Coronary artery (tissue), 2 donors: ENCODE results near the gene ZNF827.
"Not testable (repeated sequence)": the region's sequence is repeated elsewhere in the genome, so short reads cannot be mapped to it uniquely, and the experiment has no call there.

ENCODE experiments used
- DNase-seq: peaks from one replicate; pipeline ENCODE4 v3.0.0-alpha.2; 2017; ENCODE audit warnings: low spot score
- H3K27ac ChIP-seq, 2 donors: fragments of 200-600 bp; sonication (generic); one replicate each; pipeline ENCODE4 v1.5.1; 2016 to 2019
- H3K4me3 ChIP-seq: fragments of 200-600 bp; sonication (generic); 2 replicates; pipeline ENCODE4 v1.5.1; 2016; ENCODE audit warnings: mild to moderate bottlenecking, moderate library complexity
- TF ChIP-seq, protein P1 (sequence below): fragments of 200-600 bp; sonication (generic); IDR thresholded peaks from one replicate; pipeline ENCODE4 v1.5.1; 2019; ENCODE audit warnings: antibody characterized with exemption

The ZNF827 gene

DNA sequence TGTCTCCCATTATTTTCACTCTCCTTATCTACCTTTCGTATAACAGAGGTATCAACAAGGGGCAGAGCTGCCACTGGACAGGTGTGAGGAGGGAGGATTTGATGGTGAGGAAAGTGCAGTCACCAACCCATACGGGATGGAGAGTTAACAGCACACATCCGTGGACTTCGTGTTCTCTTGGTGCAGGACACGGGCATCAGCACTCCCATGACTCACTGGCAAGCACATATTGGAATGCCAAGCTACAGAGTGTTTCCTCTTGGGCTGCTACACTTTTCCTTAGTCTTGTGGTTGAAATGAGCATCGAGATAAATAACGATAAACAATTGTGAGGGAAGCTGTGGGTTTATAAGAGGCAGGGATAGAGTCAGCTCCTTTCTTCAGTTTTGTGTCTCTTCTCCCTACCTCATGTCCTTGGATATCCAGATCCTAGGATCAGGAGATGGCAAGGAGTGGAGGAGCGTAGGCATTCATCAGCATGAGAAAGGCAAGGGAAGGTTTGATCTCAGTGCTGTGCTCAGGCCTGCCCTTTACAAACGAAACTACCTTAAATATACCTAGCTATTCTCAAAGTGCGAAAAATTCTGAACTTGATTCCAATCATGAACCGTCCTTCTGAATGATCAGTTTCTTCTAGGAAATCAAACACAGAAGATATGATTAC, 96.3 kb downstream of the ZNF827 start:
- H3K27ac ChIP-seq, result no peak overlapping the region
- TF ChIP-seq, protein P1, sequence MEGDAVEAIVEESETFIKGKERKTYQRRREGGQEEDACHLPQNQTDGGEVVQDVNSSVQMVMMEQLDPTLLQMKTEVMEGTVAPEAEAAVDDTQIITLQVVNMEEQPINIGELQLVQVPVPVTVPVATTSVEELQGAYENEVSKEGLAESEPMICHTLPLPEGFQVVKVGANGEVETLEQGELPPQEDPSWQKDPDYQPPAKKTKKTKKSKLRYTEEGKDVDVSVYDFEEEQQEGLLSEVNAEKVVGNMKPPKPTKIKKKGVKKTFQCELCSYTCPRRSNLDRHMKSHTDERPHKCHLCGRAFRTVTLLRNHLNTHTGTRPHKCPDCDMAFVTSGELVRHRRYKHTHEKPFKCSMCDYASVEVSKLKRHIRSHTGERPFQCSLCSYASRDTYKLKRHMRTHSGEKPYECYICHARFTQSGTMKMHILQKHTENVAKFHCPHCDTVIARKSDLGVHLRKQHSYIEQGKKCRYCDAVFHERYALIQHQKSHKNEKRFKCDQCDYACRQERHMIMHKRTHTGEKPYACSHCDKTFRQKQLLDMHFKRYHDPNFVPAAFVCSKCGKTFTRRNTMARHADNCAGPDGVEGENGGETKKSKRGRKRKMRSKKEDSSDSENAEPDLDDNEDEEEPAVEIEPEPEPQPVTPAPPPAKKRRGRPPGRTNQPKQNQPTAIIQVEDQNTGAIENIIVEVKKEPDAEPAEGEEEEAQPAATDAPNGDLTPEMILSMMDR, result no peak
- no peak overlapping the region for H3K4me3 ChIP-seq
- DNase-seq, result no peak

DNA sequence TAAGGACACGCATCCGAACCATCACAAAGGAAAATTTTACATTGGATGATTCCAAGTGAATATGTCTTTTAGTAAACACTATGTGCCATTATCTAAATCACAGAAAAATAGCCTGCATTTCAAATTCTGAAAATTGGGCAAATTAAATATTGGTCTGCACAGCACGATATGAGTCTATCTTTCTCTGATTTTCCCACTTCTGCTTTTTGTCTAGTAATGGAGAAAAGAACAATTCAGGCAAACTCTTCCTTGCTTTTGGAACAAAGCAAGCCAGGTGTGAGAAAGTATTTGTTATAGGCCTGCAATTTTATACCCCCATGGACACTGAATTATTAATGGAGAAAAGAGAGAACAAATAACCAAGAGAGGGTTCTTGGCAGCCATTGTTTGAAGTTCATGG, 97.8 kb downstream of the ZNF827 start:
- no peak for DNase-seq
- Histone ChIP-seq H3K4me3 (no peak overlapping the region), H3K27ac (no peak overlapping the region)
- TF ChIP-seq, protein P1, result no peak

DNA sequence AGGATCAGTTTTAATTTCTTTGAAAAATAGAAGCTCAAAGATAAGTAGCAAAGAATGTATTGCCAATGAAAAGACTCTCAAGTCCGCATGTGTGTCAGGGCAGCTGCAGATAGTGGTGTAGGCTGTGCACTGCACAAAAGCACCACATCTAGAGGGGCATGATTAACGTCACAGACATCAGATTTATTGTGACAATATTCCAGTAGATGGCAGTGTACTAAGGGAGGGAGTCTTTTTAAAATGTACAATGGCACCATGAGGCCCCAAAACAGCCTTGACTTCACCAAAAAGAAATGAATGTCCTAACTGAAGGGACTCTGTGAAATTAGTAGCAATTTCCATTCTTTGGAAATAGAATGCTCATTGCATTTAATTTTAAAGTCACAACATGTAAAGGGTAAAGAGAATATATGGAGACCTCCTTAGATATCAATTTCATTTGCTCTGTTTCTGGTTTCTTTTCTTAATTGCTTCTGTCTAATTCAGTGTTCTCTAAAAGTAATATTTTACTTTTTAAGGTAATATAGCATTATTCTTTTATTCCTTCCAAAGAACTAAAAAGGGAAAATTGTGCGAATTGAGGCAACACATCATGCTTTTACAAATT, 98.4 kb downstream of the ZNF827 start:
- DNase-seq, result no peak
- Histone ChIP-seq H3K4me3 (no peak overlapping the region), H3K27ac (no peak overlapping the region)
- TF ChIP-seq, protein P1, result peak; percentile 52

DNA sequence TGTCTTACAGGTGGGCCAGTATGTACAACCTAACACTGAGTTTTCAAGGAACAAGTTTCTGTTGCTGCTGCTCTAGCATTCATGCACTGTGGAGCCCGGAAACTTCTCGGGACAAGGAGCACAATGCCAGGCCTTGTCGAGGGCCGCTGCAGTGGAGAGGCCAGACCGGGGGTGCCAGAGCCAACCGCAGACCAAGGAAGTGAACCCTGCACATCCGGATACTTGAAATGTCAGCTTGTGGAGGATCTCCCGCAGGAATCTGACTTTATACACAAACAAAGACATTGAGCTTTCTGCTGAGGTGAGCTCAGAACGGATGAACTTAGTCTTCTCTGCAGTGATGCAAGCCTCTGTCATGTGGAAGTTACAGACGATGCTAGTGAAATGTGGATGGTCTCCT, 99.5 kb downstream of the ZNF827 start:
- TF ChIP-seq, protein P1, result no peak
- no peak for DNase-seq
- Histone ChIP-seq H3K4me3 (no peak overlapping the region), H3K27ac (no peak overlapping the region)

DNA sequence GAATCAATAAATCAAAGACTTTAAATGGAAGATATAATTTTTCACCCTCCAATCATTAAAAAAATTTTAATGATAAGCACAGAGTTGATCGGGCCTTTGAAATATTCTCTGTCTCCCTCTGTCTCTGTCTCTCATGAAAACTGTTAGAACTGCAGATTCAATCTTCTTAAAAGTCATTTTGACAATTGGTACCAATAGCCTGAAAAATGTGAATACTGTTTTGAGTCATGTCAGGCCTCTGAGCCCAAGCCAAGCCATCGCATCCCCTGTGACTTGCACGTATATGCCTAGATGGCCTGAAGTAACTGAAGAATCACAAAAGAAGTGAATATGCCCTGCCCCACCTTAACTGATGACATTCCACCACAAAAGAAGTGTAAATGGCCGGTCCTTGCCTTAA, 106.2 kb downstream of the ZNF827 start:
- H3K27ac ChIP-seq, DNase-seq, H3K4me3 ChIP-seq: not testable (repeated sequence)

DNA sequence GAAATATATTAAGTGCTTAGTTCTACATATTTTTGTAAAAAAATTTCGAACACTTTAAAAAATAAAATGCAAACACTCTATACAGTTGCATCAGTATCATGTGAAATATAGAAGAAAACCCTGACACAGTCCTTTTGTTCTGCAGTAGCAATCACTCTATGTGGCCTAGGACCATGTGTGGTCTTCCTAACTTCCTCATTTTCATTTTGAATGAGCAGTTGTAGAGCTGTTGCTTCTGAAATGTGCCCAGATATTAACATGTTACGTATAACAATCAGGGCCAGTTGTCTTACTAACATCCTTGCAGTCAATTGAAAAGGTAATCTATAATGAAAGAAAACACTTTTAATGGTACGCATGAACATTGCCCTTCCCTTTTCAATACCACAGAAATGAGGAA, 107.9 kb downstream of the ZNF827 start:
- H3K27ac ChIP-seq, result no peak overlapping the region
- TF ChIP-seq, protein P1, result no peak
- H3K4me3 ChIP-seq, result no peak overlapping the region
- no peak for DNase-seq

DNA sequence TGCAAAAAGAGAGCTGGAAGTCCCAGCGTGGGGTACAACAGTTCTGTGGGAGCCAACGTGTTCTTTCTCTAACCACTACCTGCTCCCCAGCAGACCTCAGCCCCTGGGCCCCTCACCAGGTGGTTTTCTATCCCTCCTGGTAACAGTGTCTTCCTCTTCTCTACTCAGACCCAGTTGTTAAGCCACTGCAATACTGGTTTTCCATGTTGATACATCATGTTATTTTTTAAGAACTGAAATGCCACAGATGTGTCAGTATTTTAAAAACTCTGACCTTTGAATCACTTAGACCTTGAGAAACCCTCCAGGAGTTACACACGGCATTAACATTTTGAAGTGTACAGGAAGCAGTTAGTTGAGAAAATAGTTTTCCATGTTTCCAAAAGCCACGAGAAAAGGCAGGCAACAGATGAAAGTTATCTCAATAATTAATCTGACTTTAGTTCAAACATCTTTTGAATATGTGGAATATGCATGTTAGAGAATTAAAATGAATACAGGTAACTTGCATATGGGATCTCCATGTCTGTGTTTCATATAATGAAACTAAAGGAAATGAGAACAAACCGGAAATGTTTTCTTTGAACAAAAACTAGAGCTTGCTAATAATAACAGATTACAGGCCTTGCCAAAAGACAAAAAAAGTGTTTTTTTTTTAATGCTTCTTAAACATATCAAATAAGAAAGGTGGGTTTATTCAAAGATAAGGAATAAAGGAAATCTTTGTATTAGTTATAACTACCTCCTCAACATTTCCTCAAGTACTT, 108.8 kb downstream of the ZNF827 start:
- Histone ChIP-seq H3K4me3 (peak overlapping the region; percentile 3), H3K27ac (no peak overlapping the region)

More for the DNA sequence above, 108.8 kb downstream of the ZNF827 start:
- DNase-seq, result no peak
- TF ChIP-seq, protein P1, result no peak
